Activated CD4-positive, alpha-beta T cell treated with anti-CD3 and anti-CD28 coated beads for 48 hours (primary cell): ENCODE measurements around the gene ZBTB42.

ENCODE experiments used
- DNase-seq: peaks from one replicate; pipeline ENCODE4 v3.0.0-alpha.2; 2020

ZBTB42 gene

DNA sequence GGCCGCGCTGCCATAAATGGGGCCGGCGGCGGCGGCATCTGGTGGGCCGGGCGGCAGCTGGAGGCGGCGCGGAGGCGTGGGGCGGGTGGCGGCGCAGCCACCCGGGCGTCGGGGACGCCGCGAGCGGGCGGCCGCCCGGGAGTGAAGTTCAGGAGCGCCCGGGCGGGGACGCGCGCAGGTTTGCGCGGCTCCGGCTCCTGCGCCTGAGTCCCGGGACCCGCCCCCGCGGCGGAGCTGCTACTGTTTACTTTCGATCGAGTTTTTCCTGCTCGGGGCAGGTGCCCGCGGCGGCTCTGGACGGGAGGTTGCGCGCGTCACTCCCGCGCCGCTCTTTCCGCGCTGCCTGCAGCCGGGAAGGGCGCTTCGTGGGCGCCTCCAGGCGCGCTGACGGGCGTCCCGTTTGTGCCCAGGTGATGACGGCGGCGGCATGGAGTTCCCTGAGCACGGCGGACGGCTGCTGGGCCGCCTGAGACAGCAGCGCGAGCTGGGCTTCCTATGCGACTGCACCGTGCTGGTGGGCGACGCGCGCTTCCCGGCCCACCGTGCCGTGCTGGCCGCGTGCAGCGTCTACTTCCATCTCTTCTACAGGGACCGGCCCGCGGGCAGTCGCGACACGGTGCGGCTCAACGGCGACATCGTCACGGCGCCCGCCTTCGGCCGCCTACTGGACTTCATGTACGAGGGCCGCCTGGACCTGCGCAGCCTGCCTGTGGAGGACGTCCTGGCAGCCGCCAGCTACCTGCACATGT, at the start of gene ZBTB42:
TSS of gene ZBTB42 (plus strand) at position 331 of the 749 bp plus-strand sequence. CDS start at position 428, 97 bp downstream.
- DNase-seq: peak; percentile 72

DNA sequence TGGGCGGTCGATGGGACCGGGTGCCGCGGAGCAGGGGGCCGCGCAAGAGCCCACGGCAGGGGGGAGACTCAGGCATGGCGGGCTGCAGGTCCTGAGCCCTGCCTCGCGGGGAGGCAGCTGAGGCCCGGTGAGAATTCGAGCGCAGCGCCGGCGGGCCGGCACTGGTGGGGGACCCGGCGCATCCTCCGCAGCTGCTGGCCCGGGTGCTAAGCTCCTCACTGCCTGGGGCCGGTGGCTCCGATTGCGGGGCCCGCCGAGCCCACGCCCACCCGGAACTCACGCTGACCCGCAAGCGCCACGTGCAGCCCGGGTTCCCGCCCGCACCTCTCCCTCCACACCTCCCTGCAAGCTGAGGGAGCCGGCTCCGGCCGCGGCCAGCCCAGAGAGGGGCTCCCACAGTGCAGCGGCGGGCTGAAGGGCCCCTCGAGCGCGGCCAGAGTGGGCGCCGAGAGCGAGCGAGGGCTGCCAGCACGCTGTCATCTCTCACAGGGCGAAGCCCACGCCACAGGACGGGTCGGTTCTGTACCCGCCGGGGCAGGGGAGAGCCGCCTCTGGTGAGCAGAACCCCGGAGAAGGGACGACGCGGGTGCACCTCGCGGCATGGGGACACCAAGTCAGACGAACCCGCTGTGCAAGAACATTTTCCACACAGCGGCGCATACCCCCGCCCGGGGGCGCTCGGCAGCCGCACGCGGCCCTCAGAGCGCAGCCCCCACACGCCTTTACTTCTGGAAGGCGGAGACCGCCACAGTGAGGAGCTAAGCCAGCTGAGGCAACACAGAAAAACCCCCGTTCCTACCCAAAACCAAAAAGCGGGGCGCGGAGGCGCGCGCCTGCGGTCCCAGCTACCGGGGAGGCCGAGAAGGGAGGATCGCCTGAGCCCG, 49.1 kb upstream of the ZBTB42 start:
- no peak for DNase-seq

DNA sequence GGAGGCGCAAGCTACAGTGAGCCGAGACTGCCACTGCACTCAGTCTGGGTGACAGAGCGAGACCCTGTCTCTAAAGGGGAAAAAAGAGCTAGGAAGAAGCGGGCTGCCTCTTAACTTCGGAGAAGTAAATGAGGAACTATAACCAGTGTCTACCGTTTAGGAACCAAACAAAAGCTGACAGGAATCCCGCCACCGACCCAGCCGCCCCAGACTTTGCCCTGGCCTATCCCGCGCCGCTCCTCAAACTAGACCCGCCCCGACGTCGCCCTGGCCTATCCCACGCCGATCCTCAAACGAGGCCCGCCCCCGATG, 48.5 kb upstream of the ZBTB42 start:
- DNase-seq: no peak

DNA sequence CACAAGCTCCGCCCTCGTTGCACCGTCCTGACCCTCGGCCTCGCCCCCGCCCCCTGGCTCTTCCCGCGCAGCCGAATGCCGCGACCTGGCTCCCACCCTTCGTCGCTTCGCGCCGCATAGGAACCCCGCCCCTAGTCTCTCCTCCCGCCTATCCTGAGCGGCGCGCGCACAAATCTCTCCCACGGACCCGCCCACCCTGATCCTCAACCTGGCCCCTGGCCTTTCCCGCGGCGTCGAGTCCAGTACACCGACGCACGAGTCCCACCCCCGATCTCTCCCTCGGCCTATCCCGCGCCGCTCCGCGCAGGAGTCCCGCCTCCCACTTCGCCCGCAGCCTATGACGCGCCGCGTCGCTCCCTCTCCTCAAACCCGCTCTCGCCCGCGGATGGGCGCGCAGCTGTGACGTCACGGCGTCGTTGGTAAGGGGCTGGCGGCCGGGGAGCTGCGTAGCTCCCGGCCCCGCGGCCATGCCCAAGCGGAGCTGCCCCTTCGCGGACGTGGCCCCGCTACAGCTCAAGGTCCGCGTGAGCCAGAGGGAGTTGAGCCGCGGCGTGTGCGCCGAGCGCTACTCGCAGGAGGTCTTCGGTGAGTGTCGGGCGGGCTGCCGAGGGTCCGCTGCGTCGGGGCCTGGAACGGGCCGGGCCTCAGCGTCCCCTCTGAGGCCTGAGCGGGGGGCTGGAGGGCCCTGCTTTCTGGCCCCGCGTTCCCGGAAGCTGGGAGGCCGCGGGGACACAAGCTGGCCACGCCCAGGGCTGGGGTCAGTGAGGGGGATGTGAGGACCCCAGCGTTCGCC, 48.0 kb upstream of the ZBTB42 start, which contains the start of gene SIVA1:
TSS of gene SIVA1 (plus strand) at position 413 of the 793 bp plus-strand sequence. CDS start at position 468, 55 bp downstream.
- DNase-seq: peak; percentile 100

DNA sequence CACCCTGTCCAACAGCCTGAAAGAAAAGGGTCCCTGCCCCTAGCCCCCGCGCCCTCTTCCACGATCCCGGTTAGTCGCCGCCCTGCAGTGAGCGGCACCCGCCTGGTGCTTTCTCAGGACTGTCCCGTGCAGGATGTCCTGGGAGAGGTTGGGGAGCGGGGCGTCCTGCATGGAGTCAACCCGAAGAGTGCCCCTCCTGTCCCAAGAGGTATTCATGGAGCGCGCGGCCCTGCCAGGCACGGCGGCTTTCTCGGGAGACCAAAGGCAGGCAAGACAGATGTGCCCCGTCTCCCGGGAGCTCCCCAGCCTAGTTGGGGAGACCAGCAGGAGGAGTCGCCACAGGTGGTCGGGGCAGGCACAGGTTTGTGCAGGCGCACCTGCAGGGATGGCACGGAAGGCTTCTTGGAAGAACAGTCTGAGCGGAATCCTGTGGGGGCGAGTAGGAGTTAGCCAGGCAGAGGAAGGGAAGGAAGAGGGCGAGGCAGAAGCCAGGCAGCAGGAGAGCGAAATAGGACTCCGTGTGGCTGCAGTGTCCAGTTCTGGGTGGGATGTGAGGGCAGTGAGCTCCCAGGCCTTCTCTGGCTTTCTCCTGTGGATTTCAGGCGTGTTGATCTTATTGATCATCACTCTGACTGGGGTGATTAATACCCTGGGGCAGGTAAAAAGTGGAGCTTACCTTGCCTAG, 47.2 kb upstream of the ZBTB42 start:
- DNase-seq: peak; percentile 22

DNA sequence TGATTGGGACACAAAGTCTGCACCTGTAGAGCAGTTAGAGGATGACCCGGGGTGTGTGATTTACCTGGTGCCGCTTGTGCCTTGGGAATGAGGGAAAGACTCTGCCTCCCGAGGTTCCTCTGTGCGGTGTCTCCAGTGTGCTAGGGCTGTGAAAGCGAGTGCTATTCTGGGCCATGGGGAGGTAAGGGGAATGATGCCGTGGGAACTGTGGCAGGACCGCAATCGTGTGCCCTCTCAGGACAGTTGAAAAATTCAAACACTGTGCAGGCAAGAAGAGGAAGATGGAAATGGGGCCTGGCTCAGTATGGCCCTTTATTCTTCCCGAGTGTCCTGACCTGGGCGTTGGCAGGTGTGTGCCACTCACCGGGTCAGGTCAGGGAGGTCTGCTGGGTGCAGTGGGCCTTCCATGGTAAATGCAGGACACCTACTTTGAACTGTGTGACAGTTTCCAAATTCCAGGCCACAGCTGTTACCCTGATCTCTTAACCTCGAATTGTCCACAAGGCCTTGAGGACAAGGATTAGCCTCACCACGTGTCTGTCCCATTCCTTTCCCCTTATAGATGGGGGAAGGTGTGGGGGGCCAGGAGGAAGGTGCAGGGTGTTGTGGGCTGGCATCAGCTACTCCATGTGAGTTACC, 46.6 kb upstream of the ZBTB42 start:
- DNase-seq: no peak

DNA sequence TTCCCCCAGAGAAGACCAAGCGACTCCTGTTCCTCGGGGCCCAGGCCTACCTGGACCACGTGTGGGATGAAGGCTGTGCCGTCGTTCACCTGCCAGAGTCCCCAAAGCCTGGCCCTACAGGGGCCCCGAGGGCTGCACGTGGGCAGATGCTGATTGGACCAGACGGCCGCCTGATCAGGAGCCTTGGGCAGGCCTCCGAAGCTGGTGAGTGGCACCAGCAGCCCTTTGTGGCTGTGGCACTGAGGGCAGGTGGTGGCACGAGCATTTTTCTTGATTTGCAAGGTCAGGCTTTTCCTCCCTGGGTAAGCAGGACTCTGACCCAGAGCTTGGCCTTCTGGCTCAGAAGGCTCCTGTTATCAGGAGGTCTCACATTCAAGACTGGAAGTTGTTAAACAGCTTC, 45.3 kb upstream of the ZBTB42 start:
- no peak for DNase-seq

DNA sequence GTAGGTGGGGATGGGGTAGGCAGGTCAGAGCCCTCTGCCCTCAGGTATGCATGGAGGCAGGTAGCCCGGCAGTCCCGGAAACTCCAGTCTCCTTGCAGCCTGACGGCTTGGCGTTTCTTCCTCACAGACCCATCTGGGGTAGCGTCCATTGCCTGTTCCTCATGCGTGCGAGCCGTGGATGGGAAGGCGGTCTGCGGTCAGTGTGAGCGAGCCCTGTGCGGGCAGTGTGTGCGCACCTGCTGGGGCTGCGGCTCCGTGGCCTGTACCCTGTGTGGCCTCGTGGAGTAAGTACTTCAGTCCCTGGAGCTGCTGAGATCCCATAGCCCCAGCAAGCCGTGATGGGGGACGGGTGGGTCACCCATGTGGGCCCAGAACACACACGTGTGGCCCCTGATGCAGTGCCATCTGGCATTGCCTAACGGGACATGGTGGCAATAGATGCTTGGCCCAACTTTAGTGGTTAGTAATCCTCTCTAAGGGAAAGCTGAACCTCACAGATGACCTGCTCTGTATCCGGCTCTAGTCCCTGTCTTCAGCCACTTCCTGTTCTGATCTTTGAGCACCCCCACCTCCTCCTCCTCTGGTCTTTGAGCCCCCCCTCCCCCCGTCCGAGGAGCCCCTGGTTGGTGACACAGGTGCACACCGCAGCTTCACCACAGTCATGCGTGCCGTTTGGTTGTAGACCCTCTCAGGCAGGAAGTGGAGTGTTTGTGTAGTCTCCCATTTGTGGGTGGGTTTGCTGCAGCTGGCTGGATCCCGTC, 44.2 kb upstream of the ZBTB42 start:
- DNase-seq: no peak

DNA sequence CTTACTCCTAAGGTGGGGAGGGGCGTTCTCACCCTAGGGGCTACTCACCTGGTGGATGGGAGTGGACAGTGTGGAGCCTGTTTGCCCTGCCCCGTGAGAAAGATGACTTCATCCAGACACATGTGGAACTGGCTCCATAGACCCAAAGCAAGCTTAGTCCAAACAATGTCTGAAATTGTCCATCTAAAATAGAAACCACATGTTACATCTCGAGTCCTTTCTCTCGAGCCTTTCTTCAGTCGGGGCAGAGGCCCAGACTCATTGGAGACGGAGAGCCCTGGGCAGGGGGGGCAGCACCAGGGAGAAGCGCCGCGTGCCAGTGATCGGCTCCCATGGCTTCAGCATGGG, 43.7 kb upstream of the ZBTB42 start:
- DNase-seq: no peak

DNA sequence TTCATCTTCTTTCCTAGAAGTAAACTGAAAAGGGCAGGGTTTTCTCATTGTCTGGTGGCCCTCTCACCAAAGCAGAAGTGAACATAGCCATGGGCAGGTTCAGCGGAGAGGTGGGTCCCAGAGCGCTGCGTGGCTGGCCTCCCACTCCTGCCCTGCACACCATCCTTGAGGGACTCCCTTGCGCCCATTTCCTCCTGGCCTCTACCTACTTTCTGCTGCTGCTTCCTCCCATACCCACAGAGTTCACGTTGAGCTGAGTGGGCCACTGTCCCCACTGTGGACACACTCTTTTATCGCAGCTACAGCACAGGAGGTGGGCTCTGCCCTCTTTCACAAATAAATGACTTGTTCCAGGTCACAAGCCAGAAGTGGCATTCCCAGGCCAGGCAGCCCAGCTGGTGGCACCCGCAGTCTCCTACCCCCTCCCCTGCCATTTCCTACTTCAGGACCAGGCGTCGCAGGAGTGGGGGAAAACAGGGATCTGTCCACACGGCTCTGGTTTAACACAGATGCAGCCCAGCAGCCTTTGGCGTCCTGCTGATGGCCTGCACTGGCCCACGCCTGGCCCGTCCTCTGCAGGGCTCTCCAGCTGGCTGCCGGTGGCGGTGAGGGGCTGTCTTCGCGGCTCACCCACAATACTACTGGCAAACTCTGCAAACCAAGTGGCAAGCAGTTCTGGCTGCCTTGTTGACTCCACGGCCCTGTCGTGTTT, 43.1 kb upstream of the ZBTB42 start:
- no peak for DNase-seq

DNA sequence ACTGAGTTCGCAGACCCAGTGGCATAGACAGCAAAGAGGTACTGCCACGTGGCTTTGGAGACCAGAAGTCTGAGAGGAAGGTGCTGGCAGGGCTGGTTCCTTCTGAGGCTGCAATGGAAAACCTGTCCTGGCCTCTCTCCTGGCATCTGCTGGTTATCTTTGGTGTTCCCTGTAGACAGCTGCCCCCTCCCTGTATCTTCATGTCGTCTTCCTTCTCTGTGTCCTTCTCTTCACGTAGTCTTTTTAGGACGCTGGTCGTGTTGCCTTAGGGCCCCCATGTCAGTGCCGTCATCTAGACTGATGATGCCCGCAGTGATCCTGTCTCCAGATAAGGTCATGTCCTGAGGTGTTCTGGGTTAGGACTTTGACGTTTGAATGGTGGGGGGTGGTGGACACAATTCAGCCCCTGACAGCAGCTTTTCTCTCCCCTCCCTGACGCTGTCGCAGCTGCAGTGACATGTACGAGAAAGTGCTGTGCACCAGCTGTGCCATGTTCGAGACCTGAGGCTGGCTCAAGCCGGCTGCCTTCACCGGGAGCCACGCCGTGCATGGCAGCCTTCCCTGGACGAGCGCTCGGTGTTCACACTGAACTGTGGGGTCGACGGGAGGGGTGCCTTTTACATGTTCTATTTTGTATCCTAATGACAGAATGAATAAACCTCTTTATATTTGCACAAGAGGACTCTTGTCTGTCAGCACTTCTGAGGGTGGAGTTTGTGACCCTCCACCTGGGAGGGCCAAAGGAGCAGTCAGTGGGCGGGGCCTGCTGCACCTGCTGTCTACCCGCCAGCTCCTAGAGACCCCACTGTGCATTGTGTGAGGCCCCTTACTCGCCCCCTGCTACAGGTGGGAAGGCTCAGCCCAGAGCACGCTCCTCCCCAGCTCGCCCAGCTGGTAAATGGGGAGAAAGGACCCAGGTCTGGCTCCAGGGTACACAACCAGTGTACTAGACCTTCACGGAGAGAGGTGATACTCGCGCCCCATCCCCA, 41.6 kb upstream of the ZBTB42 start:
- DNase-seq: no peak

DNA sequence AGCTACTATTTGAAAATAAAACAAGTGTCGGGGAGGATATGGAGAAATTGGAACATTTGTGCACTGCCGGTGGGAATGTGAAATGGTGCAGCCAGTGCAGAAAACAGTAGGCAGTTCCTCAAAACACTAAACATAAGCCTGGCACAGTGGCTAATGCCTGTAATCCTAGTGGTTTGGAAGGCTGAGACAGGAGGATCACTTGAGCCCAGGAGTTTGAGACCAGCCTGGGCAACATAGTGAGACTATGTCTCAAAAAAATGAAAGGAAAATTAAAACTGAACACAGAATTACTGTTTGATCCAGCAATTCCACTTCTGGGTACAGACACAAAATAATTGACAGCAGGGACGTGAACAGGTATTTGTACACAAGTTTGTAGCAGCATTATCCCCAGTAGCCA, 35.4 kb upstream of the ZBTB42 start:
- DNase-seq: no peak

DNA sequence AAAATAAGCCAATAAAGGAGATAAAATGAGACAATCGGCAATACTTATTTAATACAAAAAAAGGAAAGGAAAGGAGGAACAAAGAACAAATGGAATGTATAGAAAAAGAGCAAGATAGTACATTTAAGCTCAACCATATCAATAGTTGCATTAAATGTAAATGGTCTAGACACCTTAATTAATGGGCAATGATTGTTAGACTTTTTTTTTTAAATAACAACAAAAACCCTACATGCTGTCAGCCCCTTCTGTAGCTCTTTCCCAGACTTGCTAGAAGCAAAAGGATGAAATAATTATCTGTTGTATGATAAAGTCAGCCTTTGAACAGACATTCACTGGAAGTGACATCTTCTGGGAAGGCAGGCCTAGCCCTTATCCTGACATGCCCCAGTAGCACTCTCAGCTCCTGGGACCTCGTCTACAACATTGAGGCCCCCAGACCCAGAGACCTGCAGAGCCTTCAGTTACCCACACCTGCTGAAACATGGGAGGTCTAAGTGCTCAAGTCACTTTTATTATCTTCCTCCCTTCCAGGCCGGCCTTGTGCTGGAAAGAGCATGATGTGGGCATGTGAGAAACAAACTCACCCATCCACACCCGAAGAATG, 34.5 kb upstream of the ZBTB42 start:
- DNase-seq: no peak

DNA sequence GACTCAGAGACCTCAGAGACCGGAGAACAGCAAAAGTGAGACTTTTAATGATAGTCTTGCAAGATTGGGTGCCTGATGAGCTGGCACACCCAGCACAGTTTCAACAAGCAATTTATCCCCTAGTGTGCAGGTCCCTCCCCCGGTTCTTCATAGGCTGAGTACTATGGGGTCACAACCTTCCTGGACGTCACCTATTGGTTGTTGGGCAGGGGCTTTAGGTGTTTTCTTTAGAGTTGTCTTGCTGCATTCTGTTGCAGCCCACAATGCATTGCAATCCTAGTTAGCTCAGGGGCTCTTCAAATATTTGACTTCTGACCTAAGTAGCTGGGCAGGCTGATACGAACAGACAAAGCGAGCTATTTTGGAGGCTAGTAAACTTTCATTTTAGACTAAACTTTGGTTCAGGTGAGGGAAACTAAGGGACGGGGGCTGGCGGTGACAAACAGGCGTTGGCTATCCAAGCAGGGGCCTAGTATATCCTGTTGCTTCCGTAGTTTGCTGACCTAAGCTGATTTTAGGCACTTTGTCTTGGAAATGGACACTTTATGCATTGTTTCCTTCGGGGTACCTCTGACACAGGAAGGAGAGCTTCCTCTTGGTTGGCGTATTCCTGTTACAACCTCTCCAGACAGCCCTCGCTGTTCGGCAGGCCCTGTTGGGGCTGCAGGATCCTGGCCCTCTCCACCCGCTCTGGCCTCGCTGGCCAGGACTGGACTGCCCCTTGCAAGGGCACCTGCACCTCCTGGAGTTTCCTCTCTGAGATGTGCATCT, 33.9 kb upstream of the ZBTB42 start:
- no peak for DNase-seq

DNA sequence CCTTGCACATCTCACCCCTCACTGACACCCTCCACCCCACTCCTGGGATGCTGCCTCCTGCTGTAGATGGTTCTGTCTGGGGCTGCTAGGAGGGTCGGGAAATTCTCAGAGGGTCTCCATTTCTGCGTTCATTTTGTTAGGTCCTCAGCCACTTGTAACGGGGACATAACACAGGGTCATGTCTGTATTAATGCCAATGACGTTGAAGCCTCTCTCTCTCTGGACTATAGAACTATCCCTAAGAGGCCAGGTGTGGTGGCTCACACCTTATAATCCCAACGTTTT, 33.3 kb upstream of the ZBTB42 start:
- DNase-seq: no peak

DNA sequence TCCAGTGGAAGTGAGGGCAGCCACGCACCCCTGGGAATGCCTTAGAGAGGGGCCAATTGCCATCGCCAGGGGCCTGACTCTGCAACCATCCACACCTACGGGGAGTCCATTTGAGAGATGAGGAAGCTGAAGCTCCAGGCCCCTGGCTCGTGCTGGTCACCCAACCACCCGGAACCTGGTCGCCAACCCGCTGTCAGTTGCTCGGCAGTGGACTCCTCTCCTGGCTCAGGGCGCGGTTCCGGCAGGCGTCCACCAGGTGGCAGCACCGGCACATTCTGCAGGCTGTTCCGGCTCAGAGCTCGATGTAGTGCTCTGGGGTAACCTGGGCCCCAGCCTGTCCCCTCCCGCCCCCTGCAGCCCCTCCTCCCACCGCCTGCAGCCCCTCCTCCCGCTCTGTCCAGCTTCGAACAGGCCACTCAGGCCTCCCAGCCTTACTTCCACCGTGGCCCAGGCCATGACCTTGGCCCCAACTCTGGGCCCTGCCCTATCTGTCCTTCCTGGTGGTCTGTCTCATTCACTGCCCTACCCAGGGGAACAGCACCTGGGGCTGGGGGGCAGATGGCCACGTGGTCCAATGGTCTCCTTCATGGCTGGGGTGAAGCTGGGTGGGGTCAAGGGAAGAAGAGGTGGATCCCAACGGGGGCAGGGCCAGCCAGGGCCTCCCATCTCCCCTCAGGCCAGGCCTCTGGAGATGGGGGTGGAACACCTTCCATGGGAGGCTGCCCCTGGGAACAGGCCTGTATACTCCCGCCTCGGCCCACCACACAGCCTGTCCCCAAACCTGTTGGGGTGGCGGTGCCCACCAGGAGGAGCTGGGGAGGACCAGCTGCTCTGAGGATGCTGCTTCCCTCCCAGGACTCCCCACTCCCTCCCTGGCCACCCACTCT, 32.2 kb upstream of the ZBTB42 start:
- DNase-seq: peak; percentile 94

DNA sequence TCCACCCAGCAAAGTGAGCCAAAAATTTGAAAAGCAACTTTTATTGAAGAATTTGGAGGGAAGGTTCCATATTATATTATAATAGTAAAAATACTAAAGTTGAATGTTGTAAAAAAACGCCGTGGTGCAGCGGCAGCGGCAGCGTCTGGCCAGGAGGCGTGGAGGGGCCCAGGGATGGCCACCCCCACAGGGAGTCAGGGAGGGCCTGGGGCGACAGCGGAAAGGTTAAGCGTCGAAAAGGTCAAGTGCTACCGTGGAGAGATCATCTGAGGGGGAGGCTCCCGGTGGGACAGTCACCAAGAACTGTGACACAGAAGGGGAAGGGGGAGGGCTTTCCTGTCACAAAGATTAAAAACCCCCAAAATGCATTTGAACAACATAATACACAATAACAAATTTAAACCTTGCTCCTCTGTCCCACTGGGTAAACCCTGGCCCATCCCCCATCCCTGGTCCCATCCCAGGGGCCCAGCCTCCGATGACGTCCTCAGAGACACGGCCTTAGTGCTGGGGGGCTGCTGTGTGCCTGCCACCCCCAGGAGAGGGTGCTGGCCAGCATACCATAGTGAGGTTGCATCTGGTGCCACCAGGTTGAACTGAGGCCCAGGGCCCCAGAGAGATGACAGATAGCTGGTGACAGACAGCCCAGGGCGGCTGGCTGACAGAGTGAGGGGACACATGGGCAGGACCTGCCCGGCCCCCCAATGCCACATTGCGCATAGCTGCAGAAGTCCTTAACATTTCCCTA, 31.4 kb upstream of the ZBTB42 start:
- no peak for DNase-seq
